Measurements from ENCODE around the gene PNPLA7.
A peak's percentile ranks its signal among the peaks of the same experiment; 100 is the strongest.
"Not testable (repeated sequence)": the region's sequence is repeated elsewhere in the genome, so short reads cannot be mapped to it uniquely, and the experiment has no call there.

Gene PNPLA7

DNA sequence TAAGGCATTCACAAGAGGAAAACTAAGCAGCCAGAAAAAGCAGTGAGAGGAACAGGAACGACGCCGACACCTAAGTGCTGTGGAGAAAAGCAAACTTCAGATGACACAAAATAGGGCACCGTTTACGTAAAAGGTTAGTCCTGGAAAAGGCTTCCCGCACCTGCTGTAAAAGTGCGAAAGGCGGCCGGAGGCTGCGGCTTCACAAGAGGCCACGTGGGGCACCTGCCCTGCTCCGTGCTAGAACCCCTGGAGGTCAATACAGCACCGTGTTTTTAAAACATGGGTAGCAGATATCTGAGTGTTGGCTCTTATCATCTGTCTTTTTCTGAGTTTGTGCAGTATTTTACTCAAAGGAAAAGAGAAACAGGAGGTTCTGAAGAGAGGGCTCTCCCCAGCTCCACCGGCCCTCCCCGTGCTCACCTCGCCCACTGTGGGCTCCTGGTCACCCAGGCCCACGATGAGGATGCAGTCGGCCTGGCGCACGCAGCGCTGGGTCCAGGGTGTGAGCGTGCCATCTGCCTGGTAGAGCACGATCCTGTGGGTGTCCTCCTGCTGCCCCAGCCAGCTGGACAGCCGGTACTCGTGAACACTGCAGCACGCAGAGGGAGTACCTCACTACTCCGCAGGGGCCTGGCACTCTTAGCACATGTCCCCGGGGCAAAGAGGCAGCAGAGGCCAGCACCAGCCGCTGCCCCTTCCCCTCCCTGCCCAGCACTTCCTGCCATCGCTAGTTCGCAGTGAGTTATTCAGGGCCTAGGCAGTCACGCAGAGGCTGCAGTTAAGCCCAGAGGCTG, 70.1 kb downstream of the PNPLA7 start:
- no peak for DNase-seq (ENCODE audit: low read depth in 2 of 2)

DNA sequence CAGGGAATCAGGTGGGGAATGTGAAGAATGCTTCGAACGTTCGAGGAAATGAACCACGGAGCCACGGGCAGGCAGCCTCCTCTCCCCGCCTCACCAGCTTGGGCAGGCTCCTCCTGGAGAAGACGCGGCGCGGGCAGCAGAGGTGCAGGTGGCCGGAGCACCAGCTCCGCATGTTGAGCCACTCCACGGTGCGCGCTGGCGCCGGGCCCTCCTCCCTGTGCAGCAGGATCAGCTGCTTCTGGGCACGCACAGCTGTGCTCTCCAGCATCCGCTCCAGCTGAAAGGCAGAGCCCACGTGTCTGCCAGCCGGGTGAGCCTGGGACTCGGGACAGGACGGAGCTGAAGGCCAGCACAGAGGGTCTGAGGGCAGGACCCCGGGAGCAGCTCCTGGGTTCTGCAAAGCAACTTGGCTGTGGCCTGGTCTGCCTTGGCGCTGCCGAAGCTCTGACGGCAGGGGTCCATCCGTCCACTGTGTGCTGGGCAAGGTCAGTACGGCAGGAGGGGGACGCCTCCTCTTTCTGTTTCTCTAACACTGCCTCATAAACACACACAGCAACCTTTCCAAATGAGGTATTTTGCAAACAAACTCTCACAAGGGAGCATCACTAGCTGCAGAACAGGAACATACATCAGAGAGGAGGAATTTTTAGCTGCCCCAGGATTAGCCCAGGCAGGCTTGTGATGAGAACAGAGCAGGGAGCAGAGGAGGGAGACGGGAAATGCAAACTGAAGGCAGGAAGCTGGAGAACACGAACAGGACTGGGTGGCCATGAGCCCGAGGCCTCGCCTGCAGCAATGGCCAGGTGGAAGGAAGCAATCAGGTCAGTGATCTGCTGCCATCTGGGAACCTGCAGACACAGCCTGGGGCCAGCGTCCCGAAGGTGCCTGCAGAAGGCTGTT, 71.0 kb downstream of the PNPLA7 start:
- DNase-seq (ENCODE audit: low read depth in 2 of 2): no peak

DNA sequence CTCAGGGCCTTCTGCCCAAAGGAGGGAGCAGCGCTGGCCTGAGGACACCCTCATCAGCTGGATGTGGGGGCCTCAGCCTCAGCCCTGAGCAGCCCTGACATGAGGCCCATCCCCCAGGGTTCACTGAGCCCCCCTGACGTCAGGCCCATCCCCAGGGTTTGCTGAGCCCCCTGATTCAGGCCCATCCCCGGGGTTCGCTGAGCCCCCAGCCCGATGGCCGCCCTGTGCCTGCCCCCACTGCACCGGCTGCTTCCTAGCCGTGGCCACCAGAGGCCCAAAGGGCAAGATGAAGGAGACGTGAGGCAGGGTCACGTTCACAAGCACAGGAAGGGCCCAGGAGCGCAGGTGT, 71.6 kb downstream of the PNPLA7 start:
- DNase-seq (ENCODE audit: low read depth in 2 of 2): no peak

DNA sequence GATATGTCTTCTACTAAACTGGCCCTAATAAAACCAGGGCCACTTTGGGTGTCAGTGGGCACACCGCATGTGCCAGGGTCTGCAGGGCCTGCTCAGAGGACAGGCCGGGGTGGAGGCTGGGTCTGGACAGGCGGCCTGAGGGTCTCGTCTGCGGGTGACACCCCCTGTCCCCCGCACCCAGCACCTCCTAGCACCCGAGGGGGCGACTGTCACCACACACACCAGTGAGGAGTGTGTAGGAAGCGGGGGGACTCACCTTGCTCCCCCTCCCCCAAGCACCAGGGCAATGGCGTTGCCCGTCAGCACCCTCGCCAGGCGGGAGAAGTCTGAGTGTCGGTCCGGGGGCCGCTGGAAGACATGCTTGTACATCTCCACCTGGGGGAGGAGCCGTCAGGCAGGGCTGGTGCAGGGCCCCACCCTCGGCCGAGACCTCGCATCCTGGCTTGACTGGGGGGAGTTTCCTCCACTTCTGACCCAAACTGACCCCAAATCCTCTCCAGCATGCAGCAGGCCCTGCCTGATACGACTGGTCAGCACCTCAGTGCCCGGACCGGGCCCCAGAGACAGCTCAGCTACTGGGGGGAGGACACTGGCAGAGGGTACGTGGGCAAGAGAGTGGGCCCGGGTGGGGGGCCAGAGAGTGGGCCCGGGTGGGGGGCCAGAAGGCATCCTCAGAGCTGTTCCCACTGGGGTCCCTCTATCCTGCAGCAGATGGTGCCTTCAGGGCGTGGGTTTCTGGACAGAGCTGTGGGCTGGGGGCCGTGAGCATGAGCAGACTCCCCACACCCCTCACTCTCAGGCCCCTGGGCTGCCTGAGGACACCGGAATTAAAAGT, 72.2 kb downstream of the PNPLA7 start:
- DNase-seq (ENCODE audit: low read depth in 2 of 2): no peak

DNA sequence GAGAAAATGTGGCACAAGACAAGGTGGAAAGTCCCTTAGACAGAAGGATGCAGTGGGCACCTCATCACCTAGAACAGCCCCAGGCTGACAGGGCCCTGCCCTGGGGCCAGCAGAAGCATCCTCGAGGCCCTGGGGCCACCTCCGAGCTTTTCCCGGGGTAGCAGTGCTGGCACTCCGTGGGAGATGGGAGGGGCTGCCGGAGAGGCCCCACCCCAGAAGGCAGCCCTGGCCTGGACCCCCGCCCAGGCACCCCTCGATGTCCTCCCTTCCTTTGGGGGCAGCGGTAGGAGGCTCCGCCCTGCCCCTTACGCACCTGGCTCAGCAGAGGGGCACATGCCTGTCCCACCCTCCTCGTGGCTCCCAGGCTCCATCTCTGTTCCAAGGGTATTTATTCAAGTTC, 73.3 kb downstream of the PNPLA7 start:
- no peak for DNase-seq (ENCODE audit: low read depth in 2 of 2)

DNA sequence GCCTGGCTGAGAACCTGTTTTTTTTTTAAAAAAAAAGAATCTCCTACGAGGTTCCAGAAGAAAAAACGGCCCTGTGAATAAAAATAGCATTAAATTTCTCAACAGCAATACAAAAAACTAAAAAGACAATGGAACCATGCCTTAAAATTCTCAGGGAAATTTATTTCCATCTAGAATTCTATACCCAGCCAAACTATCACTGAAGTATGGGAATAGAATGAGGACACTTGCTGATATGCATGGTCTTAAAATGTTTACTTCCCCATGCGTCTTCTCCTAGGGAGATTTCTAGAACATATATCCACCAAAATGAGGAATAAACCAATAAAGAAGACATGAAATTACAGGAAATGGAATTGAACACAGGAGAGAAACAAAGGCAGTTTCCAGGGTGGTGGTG, 74.5 kb downstream of the PNPLA7 start:
- no peak for DNase-seq (ENCODE audit: low read depth in 2 of 2)

DNA sequence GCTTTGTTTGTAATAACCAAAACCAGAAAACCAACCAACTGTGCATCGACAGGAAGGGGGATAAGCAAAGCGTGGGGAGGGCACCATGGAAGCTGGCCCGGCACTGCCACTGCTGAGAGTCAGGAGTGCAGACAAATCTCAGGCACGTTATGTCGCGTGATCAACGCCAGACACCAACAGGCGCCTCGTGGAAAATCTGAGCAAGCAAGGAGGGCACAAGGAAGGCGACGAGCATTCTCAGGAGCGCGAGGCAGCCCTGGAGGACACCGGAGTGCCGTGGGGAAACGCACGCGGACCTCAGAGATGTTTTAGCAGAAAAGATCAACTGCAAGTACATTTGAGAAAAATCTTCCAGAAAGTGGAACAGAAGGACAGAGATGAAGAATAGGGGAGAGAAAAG, 75.9 kb downstream of the PNPLA7 start:
- DNase-seq (ENCODE audit: low read depth in 2 of 2): no peak

DNA sequence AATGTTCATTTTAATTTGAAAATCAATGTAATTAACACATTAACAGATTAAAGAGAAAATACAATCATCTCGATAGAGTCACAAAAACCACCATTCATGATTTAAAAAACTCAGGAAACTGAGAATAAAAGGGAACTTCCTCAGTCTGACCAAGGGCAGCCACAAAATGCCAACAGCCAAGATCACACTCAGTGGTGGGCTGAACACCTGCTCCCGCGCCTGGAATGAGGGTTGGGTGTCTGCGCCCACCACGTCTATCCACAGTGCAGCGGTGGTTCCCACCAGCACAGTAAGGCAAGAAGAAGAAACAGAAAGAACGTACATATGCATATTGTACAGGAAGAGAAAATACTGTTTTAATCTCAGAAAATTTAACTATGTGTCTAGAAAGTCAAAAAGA, 79.4 kb downstream of the PNPLA7 start:
- DNase-seq (ENCODE audit: low read depth in 2 of 2): no peak

DNA sequence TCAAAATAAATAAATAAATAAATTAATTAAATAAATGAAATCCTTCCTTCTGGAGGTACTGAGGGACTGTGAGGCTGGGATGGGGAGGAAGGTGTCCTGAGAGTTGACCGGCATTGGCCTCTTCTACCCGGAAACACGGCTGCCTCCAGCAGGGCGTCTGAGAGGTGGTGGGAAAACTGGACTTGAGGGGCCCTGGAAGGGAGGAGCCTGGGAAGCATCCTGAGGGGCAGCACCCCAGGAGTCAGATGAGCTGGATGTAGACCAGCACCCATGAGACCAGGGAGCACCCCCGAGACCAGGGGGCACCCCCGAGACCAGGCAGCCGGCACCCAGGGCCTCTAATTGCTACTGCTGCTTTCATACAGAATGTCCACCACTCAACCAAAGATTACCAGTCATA, 82.3 kb downstream of the PNPLA7 start:
- no peak for DNase-seq (ENCODE audit: low read depth in 2 of 2)

DNA sequence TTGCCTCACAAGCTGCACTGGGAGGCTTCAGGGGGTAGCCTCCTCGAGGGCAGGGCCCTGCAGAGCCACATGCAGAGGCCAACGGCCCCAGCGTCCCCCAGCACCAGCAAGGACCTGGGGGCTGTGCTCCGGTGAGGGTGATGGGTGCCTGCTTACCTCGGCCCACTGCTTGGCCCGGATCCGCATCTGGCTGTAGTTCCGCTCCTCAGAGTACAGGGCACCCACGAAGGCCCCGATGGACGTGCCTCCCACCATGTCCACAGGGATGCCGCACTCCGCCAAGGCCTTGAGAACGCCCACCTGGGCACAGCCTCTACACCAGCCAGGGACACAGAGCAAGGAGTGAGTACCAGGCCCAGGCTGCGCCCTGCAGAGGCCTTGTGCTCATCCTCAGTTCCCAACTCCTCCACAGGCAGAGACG, 83.0 kb downstream of the PNPLA7 start:
- DNase-seq (ENCODE audit: low read depth in 2 of 2): no peak

DNA sequence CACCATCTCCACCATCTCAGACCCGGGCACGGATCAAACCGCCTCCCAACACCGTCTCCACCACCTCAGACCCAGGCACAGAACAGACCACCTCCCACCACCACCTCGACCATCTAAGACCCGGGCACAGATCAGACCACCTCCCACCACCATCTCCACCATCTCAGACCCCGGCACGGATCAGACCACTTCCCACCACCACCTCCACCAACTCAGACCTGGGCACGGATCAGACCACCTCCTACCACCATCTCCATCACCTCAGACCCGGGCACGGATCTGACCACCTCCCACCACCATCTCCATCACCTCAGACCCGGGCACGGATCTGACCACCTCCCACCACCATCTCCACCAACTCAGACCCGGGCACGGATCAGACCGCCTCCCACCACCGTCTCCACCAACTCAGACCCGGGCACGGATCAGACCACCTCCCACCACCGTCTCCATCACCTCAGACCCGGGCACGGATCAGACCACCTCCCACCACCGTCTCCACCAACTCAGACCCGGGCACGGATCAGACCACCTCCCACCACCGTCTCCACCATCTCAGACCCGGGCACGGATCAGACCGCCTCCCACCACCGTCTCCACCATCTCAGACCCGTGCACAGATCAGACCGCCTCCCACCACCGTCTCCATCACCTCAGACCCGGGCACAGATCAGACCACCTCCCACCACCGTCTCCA, 83.7 kb downstream of the PNPLA7 start:
- not testable (repeated sequence) for DNase-seq (ENCODE audit: low read depth in 2 of 2)

DNA sequence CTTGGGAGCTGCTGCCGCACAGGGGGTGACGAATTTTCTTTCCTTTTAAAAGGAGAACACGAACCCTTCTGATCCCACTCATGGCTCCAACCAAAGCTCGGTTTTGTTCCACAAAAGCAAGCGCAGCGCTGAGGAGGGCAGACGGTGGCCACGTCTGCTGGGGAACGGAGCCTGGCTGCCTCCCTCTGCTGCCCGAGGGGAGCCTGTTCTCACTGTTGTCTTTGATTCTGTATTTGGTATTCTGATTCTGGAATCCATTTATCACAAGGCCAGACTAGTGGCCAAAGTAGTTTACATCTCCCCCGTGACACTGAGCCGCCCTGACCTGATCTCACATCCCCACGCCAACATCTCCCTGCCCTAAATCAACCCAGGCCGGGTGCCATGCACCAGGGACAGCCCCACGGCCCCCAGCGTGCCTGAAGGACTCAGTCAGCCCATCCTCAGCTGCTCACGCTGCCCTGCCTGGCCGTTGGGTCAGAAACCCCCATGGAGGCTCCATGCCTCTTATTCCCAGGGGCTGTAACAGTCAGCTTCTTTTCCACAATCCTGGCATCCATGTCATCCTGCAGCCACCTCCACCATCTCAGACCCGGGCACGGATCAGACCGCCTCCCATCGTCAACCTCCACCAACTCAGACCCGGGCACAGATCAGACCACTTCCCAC, 84.3 kb downstream of the PNPLA7 start:
- DNase-seq (ENCODE audit: low read depth in 2 of 2): no peak

DNA sequence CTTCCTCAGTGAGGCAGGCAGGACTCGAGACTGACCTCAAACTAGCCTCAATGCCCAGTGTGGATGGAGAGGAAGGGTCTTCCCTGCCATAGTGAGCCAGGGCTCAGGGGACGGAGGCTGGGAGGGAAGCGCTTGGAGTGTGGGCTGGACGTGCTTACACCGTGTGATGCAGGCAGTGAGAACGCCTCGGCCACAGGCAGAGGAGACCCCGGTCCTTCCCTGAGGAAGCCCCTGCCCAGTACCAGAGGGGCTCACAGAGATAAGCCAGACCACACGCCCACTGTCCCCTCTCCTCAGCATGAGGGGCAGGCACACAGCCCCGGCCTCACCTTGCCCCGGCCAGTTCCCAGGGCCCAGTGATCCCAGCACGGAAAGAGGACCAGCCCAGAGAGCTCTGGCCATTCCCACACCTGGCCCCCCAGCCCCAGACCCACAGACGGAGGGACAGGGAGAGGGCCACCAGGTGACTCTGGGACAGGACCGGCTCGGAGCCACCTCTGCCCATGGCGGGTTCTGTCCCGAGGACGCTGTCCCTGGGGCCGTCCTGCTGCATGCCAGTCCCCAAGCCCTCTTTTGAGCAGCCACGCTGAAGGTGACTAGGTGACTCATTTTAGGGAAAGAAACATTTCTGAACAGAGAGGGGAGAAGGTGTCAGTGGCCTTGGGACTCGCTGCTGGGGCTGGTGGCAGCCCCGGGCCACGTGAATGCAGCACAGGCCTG, 85.0 kb downstream of the PNPLA7 start:
- no peak for DNase-seq (ENCODE audit: low read depth in 2 of 2)

DNA sequence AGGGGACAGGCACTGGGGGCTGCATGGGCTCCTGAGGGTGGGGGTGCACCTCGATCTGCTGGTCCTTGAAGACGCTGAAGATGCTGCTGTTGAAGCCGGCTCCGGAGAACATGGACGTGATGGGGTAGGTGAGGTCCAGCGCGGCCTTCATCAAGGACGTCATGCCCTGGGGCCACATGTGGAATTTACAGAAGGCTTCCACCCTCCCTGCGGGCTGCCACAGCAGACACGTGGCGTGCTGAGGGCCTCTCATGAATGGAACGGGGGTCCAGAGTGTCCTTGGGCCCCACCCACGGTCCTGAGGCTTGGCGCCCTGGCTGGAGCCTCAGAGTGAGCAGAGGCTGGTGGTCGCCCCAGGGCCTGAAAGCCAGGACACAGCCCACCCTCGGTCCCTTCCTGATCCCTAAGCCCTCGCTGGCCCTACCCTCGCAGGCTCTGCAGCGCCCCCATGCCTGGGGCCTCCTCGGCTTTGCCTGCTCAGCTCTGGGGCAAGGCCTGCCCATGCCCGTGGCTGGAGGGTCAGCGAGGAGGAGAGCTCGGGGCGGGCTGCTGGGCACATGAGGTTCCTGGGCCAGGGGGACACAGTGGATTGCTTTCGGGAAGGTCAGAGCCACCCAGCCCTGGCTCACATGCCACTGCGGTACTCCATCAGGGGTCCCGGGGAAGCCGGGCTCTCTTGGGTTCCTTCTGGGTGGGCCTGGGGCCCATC, 85.8 kb downstream of the PNPLA7 start:
- no peak for DNase-seq (ENCODE audit: low read depth in 2 of 2)

DNA sequence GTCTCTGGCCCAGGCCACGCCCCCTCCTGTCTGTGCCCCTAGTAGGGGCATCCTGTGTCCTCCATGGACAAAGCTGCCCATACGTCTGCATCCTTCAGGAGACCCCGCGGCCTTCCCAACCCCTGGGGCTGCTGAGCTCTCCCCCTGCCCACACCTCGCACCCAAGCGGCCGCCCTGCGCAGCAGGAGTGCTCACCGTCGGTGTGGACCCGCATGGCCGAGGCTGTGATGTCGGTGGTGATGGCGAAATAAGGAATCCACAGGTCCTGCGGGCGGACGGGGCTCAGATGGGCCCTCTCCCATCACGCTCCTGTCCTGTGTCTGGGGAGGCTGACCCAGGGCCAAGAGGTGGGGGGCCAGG, 86.3 kb downstream of the PNPLA7 start:
- DNase-seq (ENCODE audit: low read depth in 2 of 2): no peak

DNA sequence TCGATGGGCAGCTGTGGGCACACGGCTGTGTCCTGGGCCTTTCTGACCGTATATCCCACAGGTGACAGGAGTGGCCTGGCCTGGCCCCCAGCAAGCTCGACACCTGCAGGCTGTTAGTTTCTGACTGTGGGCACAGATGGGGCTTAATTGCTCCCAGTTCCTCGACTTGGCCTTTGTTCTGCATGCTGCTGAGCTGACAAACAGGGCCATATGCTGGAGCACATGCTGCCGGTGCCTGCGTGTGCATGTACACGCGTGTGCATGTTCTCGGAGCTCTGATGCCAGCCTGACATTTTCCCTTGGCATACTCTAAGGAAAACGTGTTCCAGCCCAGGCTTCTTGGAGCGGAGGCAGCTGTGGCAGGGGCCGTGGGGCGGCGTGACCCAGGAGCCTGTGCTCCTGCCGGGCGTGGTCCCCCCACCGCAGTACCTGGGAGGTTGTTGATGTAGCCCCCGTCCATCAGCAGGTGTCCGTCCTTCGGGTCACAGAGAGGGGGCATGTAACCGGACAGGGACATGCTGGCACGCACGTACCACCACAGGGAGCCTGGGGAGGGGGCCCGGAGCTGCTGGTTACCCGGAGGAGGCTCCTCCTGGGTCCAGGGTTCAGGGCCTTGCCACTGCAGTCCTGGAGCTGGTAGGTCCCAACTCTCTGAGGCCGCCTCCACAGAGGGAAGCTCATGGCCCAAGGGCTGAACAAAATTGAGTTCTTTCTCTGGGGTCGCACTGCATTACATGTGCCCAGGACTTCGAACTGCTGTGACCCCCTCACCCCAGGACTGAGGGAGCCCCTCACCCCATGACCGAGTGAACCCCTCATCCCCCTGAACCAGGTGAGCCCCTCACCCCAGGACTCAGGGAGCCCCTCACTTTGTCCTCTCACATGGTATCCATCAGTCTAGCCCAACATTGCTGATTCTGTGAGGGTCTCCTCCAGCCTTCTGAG, 86.9 kb downstream of the PNPLA7 start:
- no peak for DNase-seq (ENCODE audit: low read depth in 2 of 2)

DNA sequence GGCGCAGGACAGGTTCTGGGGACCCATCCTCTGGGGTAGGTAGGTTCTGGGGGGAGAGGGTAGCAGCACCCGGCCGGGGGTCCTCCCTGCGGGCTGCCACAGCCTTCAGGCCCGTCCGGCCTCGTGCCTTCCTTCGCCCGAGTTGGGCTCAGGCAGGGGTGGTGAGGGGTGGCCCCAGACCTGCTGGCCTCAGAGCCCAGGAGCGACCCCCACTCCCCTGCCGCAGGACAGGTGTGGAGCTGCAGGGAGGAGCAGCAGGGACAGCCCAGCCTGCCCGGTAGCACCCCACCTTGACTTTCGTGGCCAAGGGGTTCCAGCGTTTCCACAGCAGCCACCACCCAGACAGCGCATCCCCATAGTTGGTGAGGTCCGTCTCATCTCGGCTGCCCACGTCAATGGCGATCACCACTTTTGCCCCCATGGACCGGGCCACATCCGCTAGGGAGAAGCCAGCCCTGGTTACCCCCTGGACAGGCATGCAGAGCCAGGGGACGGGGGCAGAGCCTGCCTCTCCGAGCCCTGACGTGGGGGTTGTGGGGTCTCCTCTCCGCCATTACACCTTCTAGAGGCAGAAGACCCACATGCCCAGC, 87.7 kb downstream of the PNPLA7 start:
- no peak for DNase-seq (ENCODE audit: low read depth in 2 of 2)

DNA sequence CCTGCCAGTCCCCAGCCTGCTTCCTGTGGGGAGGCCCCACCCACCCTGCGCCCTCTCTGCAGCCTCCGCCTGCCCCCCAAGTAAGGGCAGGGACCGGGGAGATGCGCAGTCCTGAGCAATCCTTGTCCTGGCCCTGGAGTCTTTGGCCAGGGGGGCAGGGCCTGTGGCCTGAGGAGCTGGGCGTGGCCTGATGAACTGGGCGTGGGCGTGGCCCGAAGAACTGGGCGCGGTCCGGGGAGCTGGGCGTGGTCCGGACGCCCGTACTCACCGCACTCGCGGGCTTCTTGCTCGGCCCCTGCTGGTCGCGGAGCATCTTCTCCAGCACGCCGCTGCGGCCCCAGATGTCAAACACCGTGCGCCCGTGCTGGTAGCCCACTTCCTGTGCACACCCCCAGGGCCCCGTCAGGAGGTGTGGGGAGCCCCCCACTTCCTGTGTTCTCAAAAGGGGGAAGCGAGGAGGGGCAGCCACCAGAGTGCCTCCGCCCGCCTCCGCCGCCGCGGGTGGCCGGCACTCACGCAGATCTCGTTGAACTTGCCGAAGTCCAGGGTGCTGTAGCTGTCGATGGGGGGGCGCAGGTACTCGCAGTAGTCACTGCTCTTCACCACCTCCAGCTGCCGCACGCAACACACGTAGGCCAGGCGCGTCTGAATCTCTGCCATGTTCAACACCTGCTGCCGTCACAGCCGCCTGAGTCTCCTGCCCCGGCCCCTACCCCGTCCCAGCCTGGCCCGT, 88.4 kb downstream of the PNPLA7 start:
- DNase-seq (ENCODE audit: low read depth in 2 of 2): peak in 1 of 2 donors; percentile 31
